ENCODE measurements around the gene THY1. TPM values are rescaled to one million over a fixed set of nuclear protein-coding genes. Genes with fewer than 3 reads are reported as not detected.

The THY1 gene
- total and polyA plus RNA-seq, 4 donors: 10.2 to 80.9 (median 15.9) TPM

Other genes with a start within 250 kb of the THY1 start
- under 1 TPM in 1 of 2 donors, not detected in 1; 0.26 TPM for gene NHERF4, start 237.7 kb downstream of the THY1 start, total RNA-seq
- gene NHERF4, start 237.7 kb downstream of the THY1 start, polyA plus RNA-seq: 10 to 100 TPM in 1 of 2 donors, under 1 TPM in 1; 0.10 to 13.6 TPM
- gene CBL, start 216.8 kb downstream of the THY1 start, total RNA-seq: 10 to 100 TPM; 33.0 to 37.4 TPM
- 1 to 10 TPM; 3.8 to 5.5 TPM for gene CBL, start 216.8 kb downstream of the THY1 start, polyA plus RNA-seq
- gene MCAM, start 106.0 kb downstream of the THY1 start, total RNA-seq: 1,000 to 10,000 TPM in 1 of 2 donors, 100 to 1,000 TPM in 1; 525 to 1,386 TPM
- gene MCAM, start 106.0 kb downstream of the THY1 start, polyA plus RNA-seq: 100 to 1,000 TPM; 274 to 486 TPM
- gene RNF26, start 88.6 kb downstream of the THY1 start, total RNA-seq: 10 to 100 TPM; 16.8 to 17.5 TPM
- 10 to 100 TPM in 1 of 2 donors, 1 to 10 TPM in 1; 9.4 to 16.5 TPM for gene RNF26, start 88.6 kb downstream of the THY1 start, polyA plus RNA-seq
- gene C1QTNF5, start 82.3 kb downstream of the THY1 start, total RNA-seq: 10 to 100 TPM; 42.4 to 88.2 TPM
- 10 to 100 TPM; 19.1 to 22.3 TPM for gene C1QTNF5, start 82.3 kb downstream of the THY1 start, polyA plus RNA-seq
- gene MFRP, start 76.5 kb downstream of the THY1 start, total RNA-seq: not detected
- gene MFRP, start 76.5 kb downstream of the THY1 start, polyA plus RNA-seq: not detected
- 1 to 10 TPM; 1.6 to 3.0 TPM for gene USP2, start 41.5 kb downstream of the THY1 start, total RNA-seq
- gene USP2, start 41.5 kb downstream of the THY1 start, polyA plus RNA-seq: 1 to 10 TPM in 1 of 2 donors, under 1 TPM in 1; 0.18 to 2.3 TPM

Data from aorta (tissue), 4 donors.